ENCODE results near the gene SORCS2.

The SORCS2 gene

DNA sequence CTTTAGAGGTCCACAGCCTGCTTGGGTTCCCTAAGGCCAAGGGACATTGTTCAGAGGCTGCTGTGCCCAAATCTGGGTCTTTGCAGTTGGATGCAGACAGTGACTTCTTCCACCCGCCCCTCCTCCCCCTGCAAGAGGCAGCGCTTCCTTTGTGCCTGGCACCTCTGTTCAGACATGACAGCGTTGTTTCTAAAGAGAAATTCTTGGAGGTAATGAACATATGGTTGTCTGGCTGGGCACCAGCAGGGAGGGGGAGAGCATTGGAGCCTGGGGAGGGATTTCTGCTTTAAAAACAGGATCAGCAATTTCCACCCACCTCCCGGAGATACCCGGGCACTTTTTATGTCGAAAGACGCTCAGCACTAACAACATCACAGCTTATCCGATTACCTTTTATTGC, 190.9 kb downstream of the SORCS2 start:
- no peak overlapping the region for H4K91ac ChIP-seq (ENCODE audit: low read length)
- WGBS, result 93% methylated on average over 7 of the region's 8 CpGs
- H3K4me1 ChIP-seq (ENCODE audit: control insufficient read depth, insufficient read depth, low read depth, low read length), result no peaks in the 10 kb centered on the region

GRCh38 chr4:7384003-7384928, 191.9 kb downstream of the SORCS2 start:
- WGBS, result 79% methylated on average over 28 of the region's 28 CpGs
- Histone ChIP-seq H3K18ac (ENCODE audit: low read depth in 1 of 2, low read length in 2 of 2) (no peak overlapping the region), H3K9me3 (ENCODE audit: control insufficient read depth, low read length) (no peaks in the 10 kb centered on the region), H2BK120ac (ENCODE audit: low read depth, low read length) (no peak overlapping the region), H4K91ac (ENCODE audit: low read length) (no peak overlapping the region), H3K4ac (ENCODE audit: low read depth in 1 of 2, low read length in 2 of 2) (no peak overlapping the region), H2AFZ (ENCODE audit: low read depth, low read length) (no peak overlapping the region), H3K4me2 (ENCODE audit: low read length, poor library complexity, severe bottlenecking) (no peak overlapping the region), H3K36me3 (ENCODE audit: control insufficient read depth in 1 of 2, insufficient read depth in 2 of 2, low read depth in 1 of 2, low read length in 2 of 2) (no peaks in the 10 kb centered on the region), H3K27me3 (ENCODE audit: control insufficient read depth in 1 of 2, insufficient read depth in 1 of 2, low read length in 2 of 2) (peaks cover 23 to 38% of the 10 kb centered on the region in 2 experiments), H2BK12ac (ENCODE audit: low read length in 2 of 2) (no peak overlapping the region), H3K9ac (ENCODE audit: low read length) (no peak overlapping the region), H3K23ac (ENCODE audit: low read length in 2 of 2) (no peak overlapping the region), H3K14ac (ENCODE audit: low read length in 2 of 2) (no peak overlapping the region), H4K8ac (ENCODE audit: low read length) (no peak overlapping the region), H3K4me1 (ENCODE audit: control insufficient read depth, insufficient read depth, low read depth, low read length) (no peaks in the 10 kb centered on the region), H2BK5ac (ENCODE audit: low read depth, low read length, poor library complexity, severe bottlenecking) (no peak overlapping the region), H3K4me3 (ENCODE audit: insufficient read depth in 1 of 2, low read depth in 1 of 2, low read length in 2 of 2) (no peak overlapping the region), H2BK15ac (ENCODE audit: low read depth, poor library complexity, severe bottlenecking) (no peak overlapping the region), H2AK5ac (ENCODE audit: low read length, severe bottlenecking) (no peak overlapping the region), H3K79me1 (replicated peaks; ENCODE audit: low read length, poor library complexity, severe bottlenecking) (no peaks in the 10 kb centered on the region), H3K27ac (ENCODE audit: low read length, poor library complexity, severe bottlenecking) (no peak overlapping the region)
- no peak for DNase-seq

More for the DNA sequence above, 190.9 kb downstream of the SORCS2 start:
- Histone ChIP-seq H3K23ac (ENCODE audit: low read length in 2 of 2) (no peak overlapping the region), H2AFZ (ENCODE audit: low read depth, low read length) (no peak overlapping the region), H3K36me3 (ENCODE audit: control insufficient read depth in 1 of 2, insufficient read depth in 2 of 2, low read depth in 1 of 2, low read length in 2 of 2) (no peaks in the 10 kb centered on the region), H2BK120ac (ENCODE audit: low read depth, low read length) (no peak overlapping the region), H3K4me3 (ENCODE audit: insufficient read depth in 1 of 2, low read depth in 1 of 2, low read length in 2 of 2) (no peak overlapping the region), H2BK12ac (ENCODE audit: low read length in 2 of 2) (no peak overlapping the region), H3K27ac (ENCODE audit: low read length, poor library complexity, severe bottlenecking) (no peak overlapping the region), H2AK5ac (ENCODE audit: low read length, severe bottlenecking) (no peak overlapping the region), H4K8ac (ENCODE audit: low read length) (no peak overlapping the region), H3K79me1 (replicated peaks; ENCODE audit: low read length, poor library complexity, severe bottlenecking) (no peaks in the 10 kb centered on the region), H3K4me2 (ENCODE audit: low read length, poor library complexity, severe bottlenecking) (no peak overlapping the region), H3K14ac (ENCODE audit: low read length in 2 of 2) (no peak overlapping the region), H3K9me3 (ENCODE audit: control insufficient read depth, low read length) (no peaks in the 10 kb centered on the region), H3K27me3 (ENCODE audit: control insufficient read depth in 1 of 2, insufficient read depth in 1 of 2, low read length in 2 of 2) (peaks cover 27 to 43% of the 10 kb centered on the region in 2 experiments), H3K18ac (ENCODE audit: low read depth in 1 of 2, low read length in 2 of 2) (no peak overlapping the region), H2BK5ac (ENCODE audit: low read depth, low read length, poor library complexity, severe bottlenecking) (no peak overlapping the region), H2BK15ac (ENCODE audit: low read depth, poor library complexity, severe bottlenecking) (no peak overlapping the region), H3K4ac (ENCODE audit: low read depth in 1 of 2, low read length in 2 of 2) (no peak overlapping the region), H3K9ac (ENCODE audit: low read length) (no peak overlapping the region)
- DNase-seq, result no peak

DNA sequence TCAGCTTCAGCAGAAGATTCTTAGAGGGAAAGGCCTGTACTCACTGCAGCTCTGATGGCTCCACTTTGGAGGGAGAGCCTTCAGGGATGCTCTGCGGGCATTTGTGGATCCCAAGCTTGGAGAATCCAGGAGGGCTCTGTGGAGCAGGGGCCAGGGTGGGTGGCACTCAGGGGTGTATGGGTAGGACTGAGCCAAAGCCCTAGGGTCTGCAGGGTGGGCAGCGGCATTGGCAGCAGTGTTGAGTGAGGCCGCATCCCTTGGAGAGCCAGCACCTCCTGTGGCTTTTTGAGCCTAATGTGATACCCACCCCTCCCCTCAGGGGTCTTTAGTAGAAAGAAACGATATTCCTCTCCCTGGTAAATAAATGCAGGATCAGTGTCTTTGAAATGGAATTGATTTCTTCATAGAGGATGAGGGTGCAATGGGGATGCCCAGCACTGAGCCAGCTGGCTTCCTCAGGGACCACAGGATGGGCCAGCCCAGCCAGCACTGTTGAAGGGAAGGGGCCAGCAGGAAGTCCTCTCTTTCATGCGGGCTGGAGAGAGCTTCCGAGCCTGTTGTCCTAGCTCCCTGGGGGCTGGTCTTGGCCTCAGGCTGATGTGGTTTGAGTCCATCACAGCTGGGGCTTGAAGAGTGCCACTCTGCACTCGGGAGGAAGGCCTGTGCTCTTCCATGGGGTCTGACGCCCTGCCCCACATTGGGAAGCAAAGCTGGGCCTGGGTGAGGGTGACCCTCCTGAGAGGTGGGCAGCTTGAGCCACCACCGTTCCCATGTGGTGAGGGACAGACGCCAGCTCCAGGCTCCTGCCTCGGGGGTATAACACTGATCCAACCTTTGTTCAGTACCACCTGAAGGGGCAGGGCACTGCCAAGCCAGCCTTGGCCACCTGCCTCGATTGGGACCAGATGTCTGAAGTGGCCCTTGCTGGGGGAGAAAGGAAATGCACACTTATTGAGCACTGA, 192.9 kb downstream of the SORCS2 start:
- no peak overlapping the region for H3K23ac ChIP-seq (ENCODE audit: low read length in 2 of 2)
- no peak overlapping the region for H2AK5ac ChIP-seq (ENCODE audit: low read length, severe bottlenecking)
- H4K91ac ChIP-seq (ENCODE audit: low read length), result no peak overlapping the region
- H3K4me3 ChIP-seq (ENCODE audit: insufficient read depth in 1 of 2, low read depth in 1 of 2, low read length in 2 of 2), result no peak overlapping the region
- H2BK5ac ChIP-seq (ENCODE audit: low read depth, low read length, poor library complexity, severe bottlenecking), result no peak overlapping the region
- H3K9ac ChIP-seq (ENCODE audit: low read length), result no peak overlapping the region
- 82% methylated on average over 12 of the region's 12 CpGs for WGBS
- H2AFZ ChIP-seq (ENCODE audit: low read depth, low read length), result no peak overlapping the region
- no peaks in the 10 kb centered on the region for H3K36me3 ChIP-seq (ENCODE audit: control insufficient read depth in 1 of 2, insufficient read depth in 2 of 2, low read depth in 1 of 2, low read length in 2 of 2)
- H3K27me3 ChIP-seq (ENCODE audit: control insufficient read depth in 1 of 2, insufficient read depth in 1 of 2, low read length in 2 of 2), result peaks cover 18 to 35% of the 10 kb centered on the region in 2 experiments
- no peak overlapping the region for H3K27ac ChIP-seq (ENCODE audit: low read length, poor library complexity, severe bottlenecking)
- H2BK120ac ChIP-seq (ENCODE audit: low read depth, low read length), result no peak overlapping the region
- no peak overlapping the region for H2BK15ac ChIP-seq (ENCODE audit: low read depth, poor library complexity, severe bottlenecking)
- no peaks in the 10 kb centered on the region for H3K4me1 ChIP-seq (ENCODE audit: control insufficient read depth, insufficient read depth, low read depth, low read length)
- DNase-seq, result no peak
- no peak overlapping the region for H4K8ac ChIP-seq (ENCODE audit: low read length)
- H3K9me3 ChIP-seq (ENCODE audit: control insufficient read depth, low read length), result no peaks in the 10 kb centered on the region
- H3K14ac ChIP-seq (ENCODE audit: low read length in 2 of 2), result no peak overlapping the region
- H2BK12ac ChIP-seq (ENCODE audit: low read length in 2 of 2), result no peak overlapping the region
- H3K18ac ChIP-seq (ENCODE audit: low read depth in 1 of 2, low read length in 2 of 2), result no peak overlapping the region
- H3K4me2 ChIP-seq (ENCODE audit: low read length, poor library complexity, severe bottlenecking), result no peak overlapping the region
- H3K79me1 ChIP-seq (replicated peaks; ENCODE audit: low read length, poor library complexity, severe bottlenecking), result no peaks in the 10 kb centered on the region
- H3K4ac ChIP-seq (ENCODE audit: low read depth in 1 of 2, low read length in 2 of 2), result no peak overlapping the region

DNA sequence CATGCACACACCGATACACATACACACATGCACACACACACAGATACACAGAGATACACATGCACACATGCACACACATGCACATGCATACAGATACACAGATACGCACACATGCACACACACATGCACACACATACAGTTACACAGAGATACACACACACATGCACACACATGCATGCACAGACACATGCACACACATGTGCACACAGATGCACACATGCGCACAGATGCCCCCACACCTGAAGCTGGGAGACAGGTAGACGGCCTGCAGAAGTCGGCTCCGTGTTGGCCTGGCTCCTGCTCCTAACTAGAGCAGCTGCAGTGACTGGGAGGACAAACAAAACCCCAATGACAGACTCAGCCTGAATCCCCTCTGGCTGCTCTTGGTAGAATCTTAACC, 195.6 kb downstream of the SORCS2 start:
- WGBS, result 96% methylated on average over 6 of the region's 6 CpGs

More for the DNA sequence above, 195.6 kb downstream of the SORCS2 start:
- Histone ChIP-seq H3K27me3 (ENCODE audit: control insufficient read depth in 1 of 2, insufficient read depth in 1 of 2, low read length in 2 of 2) (peaks cover 22 to 43% of the 10 kb centered on the region in 2 experiments), H4K8ac (ENCODE audit: low read length) (no peak overlapping the region), H3K4ac (ENCODE audit: low read depth in 1 of 2, low read length in 2 of 2) (no peak overlapping the region), H3K14ac (ENCODE audit: low read length in 2 of 2) (no peak overlapping the region), H3K4me2 (ENCODE audit: low read length, poor library complexity, severe bottlenecking) (no peak overlapping the region), H2BK120ac (ENCODE audit: low read depth, low read length) (no peak overlapping the region), H3K79me1 (replicated peaks; ENCODE audit: low read length, poor library complexity, severe bottlenecking) (no peaks in the 10 kb centered on the region), H2BK5ac (ENCODE audit: low read depth, low read length, poor library complexity, severe bottlenecking) (no peak overlapping the region), H2AFZ (ENCODE audit: low read depth, low read length) (no peak overlapping the region), H3K9me3 (ENCODE audit: control insufficient read depth, low read length) (no peaks in the 10 kb centered on the region), H3K4me3 (ENCODE audit: insufficient read depth in 1 of 2, low read depth in 1 of 2, low read length in 2 of 2) (no peak overlapping the region), H4K91ac (ENCODE audit: low read length) (peak overlapping the region; percentile 19), H3K36me3 (ENCODE audit: control insufficient read depth in 1 of 2, insufficient read depth in 2 of 2, low read depth in 1 of 2, low read length in 2 of 2) (no peaks in the 10 kb centered on the region), H3K23ac (ENCODE audit: low read length in 2 of 2) (no peak overlapping the region), H2BK15ac (ENCODE audit: low read depth, poor library complexity, severe bottlenecking) (no peak overlapping the region), H2BK12ac (ENCODE audit: low read length in 2 of 2) (no peak overlapping the region), H3K9ac (ENCODE audit: low read length) (no peak overlapping the region), H3K27ac (ENCODE audit: low read length, poor library complexity, severe bottlenecking) (no peak overlapping the region), H3K18ac (ENCODE audit: low read depth in 1 of 2, low read length in 2 of 2) (no peak overlapping the region), H2AK5ac (ENCODE audit: low read length, severe bottlenecking) (no peak overlapping the region), H3K4me1 (ENCODE audit: control insufficient read depth, insufficient read depth, low read depth, low read length) (no peaks in the 10 kb centered on the region)
- DNase-seq, result no peak

Measured in mesenchymal stem cell (in vitro differentiated cells and primary cell).